ENCODE results near the gene SCAF4. TPM values are rescaled to one million over a fixed set of nuclear protein-coding genes. Genes with fewer than 3 reads are reported as not detected.

Gene SCAF4
- total RNA-seq, 4 donors from 2014 or later: 23.2 to 31.0 (median 26.8) TPM

GRCh38 chr21:31774031-31774430 is 42.1 kb upstream of the SCAF4 start:
- Histone ChIP-seq H3K9me3 (no peaks in the 10 kb centered on the region), H3K27me3 (no peaks in the 10 kb centered on the region), H3K4me3 (no peak overlapping the region), H3K27ac (no peak overlapping the region), H3K36me3 (no peaks in the 10 kb centered on the region), H3K4me1 (no peaks in the 10 kb centered on the region)
- in situ Hi-C loops (cut with MboI; ENCODE audit: low pct_ligation_motif_present in 1 of 4, low pct_unique_long_range_greater_than_20kb in 1 of 4, low sequenced_read_pairs in 3 of 4): no loop called here
- WGBS, 2 donors (ENCODE audit: low coverage in 1 of 2): 100% methylated on average over 1 of the region's 1 CpG
- no peak for TF ChIP-seq POLR2AphosphoS5 (IDR thresholded peaks at IDR 0.05)
- no peak for TF ChIP-seq EP300 (IDR thresholded peaks at IDR 0.05; ENCODE audit: low read depth)
- TF ChIP-seq, protein P1, sequence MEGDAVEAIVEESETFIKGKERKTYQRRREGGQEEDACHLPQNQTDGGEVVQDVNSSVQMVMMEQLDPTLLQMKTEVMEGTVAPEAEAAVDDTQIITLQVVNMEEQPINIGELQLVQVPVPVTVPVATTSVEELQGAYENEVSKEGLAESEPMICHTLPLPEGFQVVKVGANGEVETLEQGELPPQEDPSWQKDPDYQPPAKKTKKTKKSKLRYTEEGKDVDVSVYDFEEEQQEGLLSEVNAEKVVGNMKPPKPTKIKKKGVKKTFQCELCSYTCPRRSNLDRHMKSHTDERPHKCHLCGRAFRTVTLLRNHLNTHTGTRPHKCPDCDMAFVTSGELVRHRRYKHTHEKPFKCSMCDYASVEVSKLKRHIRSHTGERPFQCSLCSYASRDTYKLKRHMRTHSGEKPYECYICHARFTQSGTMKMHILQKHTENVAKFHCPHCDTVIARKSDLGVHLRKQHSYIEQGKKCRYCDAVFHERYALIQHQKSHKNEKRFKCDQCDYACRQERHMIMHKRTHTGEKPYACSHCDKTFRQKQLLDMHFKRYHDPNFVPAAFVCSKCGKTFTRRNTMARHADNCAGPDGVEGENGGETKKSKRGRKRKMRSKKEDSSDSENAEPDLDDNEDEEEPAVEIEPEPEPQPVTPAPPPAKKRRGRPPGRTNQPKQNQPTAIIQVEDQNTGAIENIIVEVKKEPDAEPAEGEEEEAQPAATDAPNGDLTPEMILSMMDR (IDR thresholded peaks at IDR 0.05): no peak
- TF ChIP-seq POLR2A (IDR thresholded peaks at IDR 0.05): no peak
- no peak for DNase-seq
- intact Hi-C loops (cut with DNase I; ENCODE audit: low total_unique reads): no loop called here

- WGBS, 2 donors (ENCODE audit: low coverage in 1 of 2): 48 to 65% methylated on average over 4 to 5 of the region's 5 CpGs
- in situ Hi-C loops (cut with MboI; ENCODE audit: low pct_ligation_motif_present in 1 of 4, low pct_unique_long_range_greater_than_20kb in 1 of 4, low sequenced_read_pairs in 3 of 4) (no loop called here), intact Hi-C loops (cut with DNase I; ENCODE audit: low total_unique reads) (no loop called here)
- Histone ChIP-seq H3K9me3 (no peaks in the 10 kb centered on the region), H3K4me1 (no peaks in the 10 kb centered on the region), H3K4me3 (no peak overlapping the region), H3K27ac (no peak overlapping the region), H3K27me3 (no peaks in the 10 kb centered on the region), H3K36me3 (no peaks in the 10 kb centered on the region)
- TF ChIP-seq POLR2A (IDR thresholded peaks at IDR 0.05): no peak
- no peak for TF ChIP-seq EP300 (IDR thresholded peaks at IDR 0.05; ENCODE audit: low read depth)
- TF ChIP-seq POLR2AphosphoS5 (IDR thresholded peaks at IDR 0.05): no peak
- TF ChIP-seq, protein P1 (IDR thresholded peaks at IDR 0.05): no peak
- no peak for DNase-seq
Observed at GRCh38 chr21:31772674-31773555, 41.0 kb upstream of the SCAF4 start.

DNA sequence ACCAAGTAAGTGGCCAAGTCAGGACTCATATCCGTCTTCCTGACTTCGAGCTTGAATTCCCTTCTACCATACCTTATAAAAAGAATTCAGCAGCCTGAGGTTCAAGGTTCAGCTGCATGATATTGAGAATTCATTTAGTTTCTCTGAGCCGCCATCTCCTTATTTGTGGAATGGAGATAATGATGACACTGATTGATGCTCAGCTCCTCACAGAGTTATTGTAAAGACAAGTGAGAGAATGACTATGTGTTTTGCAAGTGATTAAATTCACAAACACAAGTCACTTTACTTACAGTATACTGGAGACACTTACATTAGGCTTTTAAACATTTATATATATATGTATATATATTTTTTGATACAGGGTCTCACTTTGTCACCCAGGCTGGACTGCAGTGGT is 39.8 kb upstream of the SCAF4 start:
- no peaks in the 10 kb centered on the region for H3K27me3 ChIP-seq
- DNase-seq: no peak
- H3K4me1 ChIP-seq: peaks cover 0 to 5% (median 0%) of the 10 kb centered on the region in 4 donors
- in situ Hi-C loops (cut with MboI; ENCODE audit: low pct_ligation_motif_present in 1 of 4, low pct_unique_long_range_greater_than_20kb in 1 of 4, low sequenced_read_pairs in 3 of 4) (no loop called here), intact Hi-C loops (cut with DNase I; ENCODE audit: low total_unique reads) (no loop called here)
- WGBS, 2 donors (ENCODE audit: low coverage in 1 of 2): 62 to 100% methylated on average over 1 to 3 of the region's 3 CpGs
- H3K9me3 ChIP-seq: no peaks in the 10 kb centered on the region
- H3K36me3 ChIP-seq: no peaks in the 10 kb centered on the region
- no peak overlapping the region for H3K27ac ChIP-seq
- H3K4me3 ChIP-seq: no peak overlapping the region
- TF ChIP-seq, protein P1 (IDR thresholded peaks at IDR 0.05): no peak
- no peak for TF ChIP-seq POLR2A (IDR thresholded peaks at IDR 0.05)
- no peak for TF ChIP-seq EP300 (IDR thresholded peaks at IDR 0.05; ENCODE audit: low read depth)
- TF ChIP-seq POLR2AphosphoS5 (IDR thresholded peaks at IDR 0.05): no peak

DNA sequence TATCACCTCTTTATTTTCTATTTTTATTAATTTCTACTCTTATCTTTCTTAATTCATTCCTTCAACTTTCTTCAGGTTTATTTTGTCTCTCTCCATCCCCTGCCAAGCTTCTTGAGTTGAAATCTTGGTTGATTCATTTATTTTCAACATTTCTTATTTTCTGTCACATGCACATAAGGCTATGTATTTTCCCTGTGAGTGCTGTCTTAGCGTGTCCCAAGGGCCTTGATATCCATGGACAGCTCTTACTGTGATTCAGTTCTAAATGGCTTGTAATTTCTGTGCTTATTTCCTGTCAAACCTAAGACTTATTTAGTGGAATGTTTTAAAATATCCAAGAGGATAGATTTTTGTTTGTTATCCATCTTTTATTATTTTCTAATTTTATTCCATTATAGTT is 36.8 kb upstream of the SCAF4 start:
- Histone ChIP-seq H3K4me3 (no peak overlapping the region), H3K4me1 (peaks cover 0 to 5% (median 0%) of the 10 kb centered on the region in 4 donors), H3K27me3 (no peaks in the 10 kb centered on the region), H3K36me3 (no peaks in the 10 kb centered on the region), H3K27ac (no peak overlapping the region), H3K9me3 (no peaks in the 10 kb centered on the region)
- 97 to 100% methylated on average over 1 of the region's 1 CpG for WGBS, 2 donors (ENCODE audit: low coverage in 1 of 2)
- in situ Hi-C loops (cut with MboI; ENCODE audit: low pct_ligation_motif_present in 1 of 4, low pct_unique_long_range_greater_than_20kb in 1 of 4, low sequenced_read_pairs in 3 of 4) (no loop called here), intact Hi-C loops (cut with DNase I; ENCODE audit: low total_unique reads) (no loop called here)
- TF ChIP-seq POLR2AphosphoS5 (IDR thresholded peaks at IDR 0.05): no peak
- no peak for TF ChIP-seq EP300 (IDR thresholded peaks at IDR 0.05; ENCODE audit: low read depth)
- no peak for TF ChIP-seq POLR2A (IDR thresholded peaks at IDR 0.05)
- TF ChIP-seq, protein P1 (IDR thresholded peaks at IDR 0.05): no peak
- DNase-seq: no peak

All from transverse colon (tissue), 4 donors.